ENCODE results near the gene NEGR1.

GRCh38 chr1:71831646-71832045, 450.7 kb downstream of the NEGR1 start:
- TF ChIP-seq, protein P1, sequence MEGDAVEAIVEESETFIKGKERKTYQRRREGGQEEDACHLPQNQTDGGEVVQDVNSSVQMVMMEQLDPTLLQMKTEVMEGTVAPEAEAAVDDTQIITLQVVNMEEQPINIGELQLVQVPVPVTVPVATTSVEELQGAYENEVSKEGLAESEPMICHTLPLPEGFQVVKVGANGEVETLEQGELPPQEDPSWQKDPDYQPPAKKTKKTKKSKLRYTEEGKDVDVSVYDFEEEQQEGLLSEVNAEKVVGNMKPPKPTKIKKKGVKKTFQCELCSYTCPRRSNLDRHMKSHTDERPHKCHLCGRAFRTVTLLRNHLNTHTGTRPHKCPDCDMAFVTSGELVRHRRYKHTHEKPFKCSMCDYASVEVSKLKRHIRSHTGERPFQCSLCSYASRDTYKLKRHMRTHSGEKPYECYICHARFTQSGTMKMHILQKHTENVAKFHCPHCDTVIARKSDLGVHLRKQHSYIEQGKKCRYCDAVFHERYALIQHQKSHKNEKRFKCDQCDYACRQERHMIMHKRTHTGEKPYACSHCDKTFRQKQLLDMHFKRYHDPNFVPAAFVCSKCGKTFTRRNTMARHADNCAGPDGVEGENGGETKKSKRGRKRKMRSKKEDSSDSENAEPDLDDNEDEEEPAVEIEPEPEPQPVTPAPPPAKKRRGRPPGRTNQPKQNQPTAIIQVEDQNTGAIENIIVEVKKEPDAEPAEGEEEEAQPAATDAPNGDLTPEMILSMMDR (IDR thresholded peaks at IDR 0.05; ENCODE audit: low read depth, low read length) = no peak
- no peak for TF ChIP-seq EZH2phosphoT487 (IDR thresholded peaks at IDR 0.05; ENCODE audit: low read depth)
